Islet of Langerhans (tissue), 1 donor: Measurements from ENCODE around the gene HSD17B11.
"Not testable (repeated sequence)": the region's sequence is repeated elsewhere in the genome, so short reads cannot be mapped to it uniquely, and the experiment has no call there.

ENCODE experiments used
- FAIRE-seq: peaks from one replicate; lab custom pipeline; 2011; peaks lifted over from hg19 to GRCh38; lab: Jason Lieb, UNC

The HSD17B11 gene

GRCh38 chr4:87304745-87305432 is 86.1 kb downstream of the HSD17B11 start:
- FAIRE-seq, result no peak

- no peak for FAIRE-seq
Measured at GRCh38 chr4:87299898-87300297, 91.1 kb downstream of the HSD17B11 start.

- FAIRE-seq, result no peak
Measured at GRCh38 chr4:87298362-87298761, 92.6 kb downstream of the HSD17B11 start.

- not testable (repeated sequence) for FAIRE-seq
Measured at GRCh38 chr4:87294911-87295310, 96.1 kb downstream of the HSD17B11 start.

- not testable (repeated sequence) for FAIRE-seq
Measured at GRCh38 chr4:87293889-87294288, 97.1 kb downstream of the HSD17B11 start.

- FAIRE-seq, result no peak
Measured at GRCh38 chr4:87286970-87287369, 104.0 kb downstream of the HSD17B11 start.
